A549 (cell line): Measurements from ENCODE around the gene CUEDC2. TPM values are rescaled to one million over a fixed set of nuclear protein-coding genes. Genes with fewer than 3 reads are reported as not detected.

Experiments used
- ATAC-seq, 2 experiments: fragments of 200-7000 bp in 1 of 2; fragments of >200 bp in 1 of 2; cut with Nextera tagmentation in 1 of 2; cut with Tn5 transposase in 1 of 2; 3 replicates each; pipeline versions ENCODE4 v1.8.0 to v1.9.1; 2018 to 2020; ENCODE audit warnings: mild to moderate bottlenecking in 1 of 2, moderate library complexity in 1 of 2
- CTCF ChIA-PET: fragments of 300-600 bp; sonication (Branson Sonifier 250); formaldehyde crosslinking; extraction: SDS; loops from one replicate; lab custom pipeline; 2021; ENCODE audit warnings: antibody characterized with exemption, inconsistent platforms; lab: Yijun Ruan, JAX
- POLR2A ChIA-PET: fragments of 350-600 bp; formaldehyde crosslinking; extraction: SDS; loops from one replicate; lab custom pipeline; 2021; ENCODE audit warnings: antibody characterized with exemption, inconsistent platforms; lab: Yijun Ruan, JAX
- DNase-seq, 2 experiments: peaks; one replicate each; pipeline versions ENCODE4 v3.0.0 to v3.0.0-alpha.2; 2011 to 2016; ENCODE audit warnings: low read depth in 1 of 2, low spot score in 1 of 2
- FAIRE-seq: peaks from 2 replicates; lab custom pipeline; 2011; peaks lifted over from hg19 to GRCh38; lab: Jason Lieb, UNC
- H3K27ac ChIP-seq, 2 experiments: fragments of >200 bp; sonication (Bioruptor Twin); formaldehyde crosslinking; 3 replicates each; pipeline ENCODE4 v1.5.1; 2016 to 2017
- H3K4me1 ChIP-seq: fragments of >200 bp; sonication (Bioruptor Twin); formaldehyde crosslinking; 3 replicates; pipeline ENCODE4 v1.6.1; 2016
- H3K4me2 ChIP-seq: fragments of >200 bp; sonication (Bioruptor Twin); formaldehyde crosslinking; 3 replicates; pipeline ENCODE4 v1.6.1; 2016
- H3K4me3 ChIP-seq: fragments of >200 bp; sonication (Bioruptor Twin); formaldehyde crosslinking; 3 replicates; pipeline ENCODE4 v1.5.1; 2016
- H3K9me3 ChIP-seq: fragments of >200 bp; sonication (Bioruptor Twin); formaldehyde crosslinking; 3 replicates; pipeline ENCODE4 v1.6.1; 2016
- CEBPB ChIP-seq, 2 experiments: fragments of >200 bp in 1 of 2; sonication (Bioruptor Twin) in 1 of 2; formaldehyde crosslinking in 1 of 2; IDR thresholded peaks; 2 replicates each; pipeline ENCODE4 v1.6.1; 2012 to 2016
- CHD2 ChIP-seq: fragments of 150-350 bp; IDR thresholded peaks from 2 replicates; pipeline ENCODE4 v1.6.1; 2014; ENCODE audit warnings: low read length; ENCODE audit not compliant: partially characterized antibody
- CTCF ChIP-seq: fragments of >200 bp; sonication (Bioruptor Twin); formaldehyde crosslinking; IDR thresholded peaks from 3 replicates; pipeline ENCODE4 v1.5.1; 2016
- E2F6 ChIP-seq: IDR thresholded peaks from 2 replicates; pipeline ENCODE4 v1.6.1; 2012; ENCODE audit warnings: low read depth, borderline replicate concordance
- EHF ChIP-seq: fragments of 250-450 bp; sonication (Bioruptor Pico); IDR thresholded peaks from 2 replicates; pipeline ENCODE4 v1.5.0; 2020; ENCODE audit warnings: mild to moderate bottlenecking
- FOSL2 ChIP-seq, 2 experiments: fragments of 450-650 bp in 1 of 2; fragments of >200 bp in 1 of 2; sonication (Bioruptor Twin) in 1 of 2; formaldehyde crosslinking; IDR thresholded peaks; 2 replicates each; pipeline versions ENCODE4 v1.5.0 to v1.6.1; 2016 to 2020; ENCODE audit warnings: mild to moderate bottlenecking in 1 of 2, moderate library complexity in 1 of 2
- GATA3 ChIP-seq: IDR thresholded peaks from 2 replicates; pipeline ENCODE4 v1.6.1; 2012; ENCODE audit warnings: borderline replicate concordance
- HOXB5 ChIP-seq: fragments of 250-450 bp; sonication (Bioruptor Pico); IDR thresholded peaks from 2 replicates; pipeline ENCODE4 v1.5.0; 2020; ENCODE audit warnings: mild to moderate bottlenecking, moderate library complexity
- JUN ChIP-seq, 2 experiments: fragments of >200 bp; sonication (Bioruptor Twin); formaldehyde crosslinking; IDR thresholded peaks; 2 replicates in 1 of 2; 3 replicates in 1 of 2; pipeline ENCODE4 v1.6.1; 2016 to 2017
- JUNB ChIP-seq: fragments of >200 bp; sonication (Bioruptor Twin); formaldehyde crosslinking; IDR thresholded peaks from 2 replicates; pipeline ENCODE4 v1.6.1; 2016
- MAZ ChIP-seq: fragments of 150-350 bp; IDR thresholded peaks from 2 replicates; pipeline ENCODE4 v1.6.1; 2014; ENCODE audit warnings: antibody characterized with exemption, low read depth, low read length, borderline replicate concordance
- MYC ChIP-seq: IDR thresholded peaks from 2 replicates; pipeline ENCODE4 v1.6.1; 2012; ENCODE audit warnings: mild to moderate bottlenecking, inconsistent platforms, low read length, improper control_type of control experiment, borderline replicate concordance
- NPAS2 ChIP-seq: fragments of 250-450 bp; sonication (Bioruptor Pico); IDR thresholded peaks from 2 replicates; pipeline ENCODE4 v1.8.0; 2022; ENCODE audit warnings: mild to moderate bottlenecking, moderate library complexity, borderline replicate concordance
- PHF8 ChIP-seq: fragments of 200-600 bp; sonication (generic); IDR thresholded peaks from 2 replicates; pipeline ENCODE4 v1.6.1; 2016; ENCODE audit warnings: low read depth, mild to moderate bottlenecking, antibody characterized with exemption, moderate library complexity, borderline replicate concordance
- RAD21 ChIP-seq, 2 experiments: fragments of >200 bp in 1 of 2; sonication (Bioruptor Twin) in 1 of 2; formaldehyde crosslinking in 1 of 2; IDR thresholded peaks in 1 of 2; conservative IDR thresholded peaks in 1 of 2; 2 replicates in 1 of 2; 3 replicates in 1 of 2; pipeline ENCODE4 v1.6.1; 2012 to 2018; ENCODE audit warnings: inconsistent platforms in 1 of 2
- RARB ChIP-seq: fragments of 250-450 bp; sonication (Bioruptor Pico); IDR thresholded peaks from 2 replicates; pipeline ENCODE4 v1.8.0; 2021; ENCODE audit warnings: mild to moderate bottlenecking, moderate library complexity
- RFX5 ChIP-seq: fragments of 450-650 bp; IDR thresholded peaks from 2 replicates; pipeline ENCODE4 v1.7.1; 2014; ENCODE audit warnings: antibody characterized with exemption, mild to moderate bottlenecking, moderate library complexity
- SMC3 ChIP-seq: fragments of >200 bp; sonication (Bioruptor Twin); formaldehyde crosslinking; IDR thresholded peaks from 3 replicates; pipeline ENCODE4 v1.6.1; 2018; ENCODE audit warnings: inconsistent platforms
- ZSCAN20 ChIP-seq: fragments of 250-450 bp; sonication (Bioruptor Pico); IDR thresholded peaks from 2 replicates; pipeline ENCODE4 v1.8.0; 2022; ENCODE audit warnings: mild to moderate bottlenecking, moderate library complexity
- WGBS: methylation state at CpG from one replicate; pipeline ENCODE4 v1.1.6; 2017; ENCODE audit errors: missing lambda C conversion rate; 5-methylcytosine and 5-hydroxymethylcytosine counted together
- polyA plus RNA-seq, 4 experiments: library from polyadenylated mRNA; depleted of rRNA in 3 of 4; stranded (reverse); fragments of >200 nt; fragmentation: RNase III in 1 of 4; extraction: RNeasy Plus Mini Kit Qiagen cat#74134 plus additional on column Dnase treatment in 1 of 4; gene quantifications; 2 replicates in 3 of 4; 3 replicates in 1 of 4; pipeline ENCODE4 v1.2.3, GENCODE V29; 2011 to 2017
- TF ChIP-seq, protein P1 (sequence below): fragments of 250-450 bp; sonication (Bioruptor Pico); IDR thresholded peaks from 2 replicates; pipeline ENCODE4 v1.5.0; 2020; ENCODE audit warnings: low read depth, mild to moderate bottlenecking, moderate library complexity
- TF ChIP-seq, protein P2 (sequence below): fragments of >200 bp; sonication (Bioruptor Twin); formaldehyde crosslinking; IDR thresholded peaks from 3 replicates; pipeline ENCODE4 v1.6.1; 2016
- TF ChIP-seq, protein P3 (sequence below): fragments of >200 bp; sonication (Bioruptor Twin); formaldehyde crosslinking; IDR thresholded peaks from 2 replicates; pipeline ENCODE4 v1.6.1; 2016
- TF ChIP-seq, protein P4 (sequence below): IDR thresholded peaks from 2 replicates; pipeline ENCODE4 v1.6.1; 2012
- TF ChIP-seq, protein P5 (sequence below): fragments of 200-600 bp; sonication (generic); IDR thresholded peaks from 2 replicates; pipeline ENCODE4 v1.6.1; 2016; ENCODE audit warnings: antibody characterized with exemption, mild to moderate bottlenecking, moderate library complexity
- TF ChIP-seq, protein P6 (sequence below): IDR thresholded peaks from 2 replicates; pipeline ENCODE4 v1.6.1; 2012

The CUEDC2 gene
- polyA plus RNA-seq, 2 of the 4 experiments (the other 2 are of a cell fraction) = 43.7 to 67.4 TPM

DNA sequence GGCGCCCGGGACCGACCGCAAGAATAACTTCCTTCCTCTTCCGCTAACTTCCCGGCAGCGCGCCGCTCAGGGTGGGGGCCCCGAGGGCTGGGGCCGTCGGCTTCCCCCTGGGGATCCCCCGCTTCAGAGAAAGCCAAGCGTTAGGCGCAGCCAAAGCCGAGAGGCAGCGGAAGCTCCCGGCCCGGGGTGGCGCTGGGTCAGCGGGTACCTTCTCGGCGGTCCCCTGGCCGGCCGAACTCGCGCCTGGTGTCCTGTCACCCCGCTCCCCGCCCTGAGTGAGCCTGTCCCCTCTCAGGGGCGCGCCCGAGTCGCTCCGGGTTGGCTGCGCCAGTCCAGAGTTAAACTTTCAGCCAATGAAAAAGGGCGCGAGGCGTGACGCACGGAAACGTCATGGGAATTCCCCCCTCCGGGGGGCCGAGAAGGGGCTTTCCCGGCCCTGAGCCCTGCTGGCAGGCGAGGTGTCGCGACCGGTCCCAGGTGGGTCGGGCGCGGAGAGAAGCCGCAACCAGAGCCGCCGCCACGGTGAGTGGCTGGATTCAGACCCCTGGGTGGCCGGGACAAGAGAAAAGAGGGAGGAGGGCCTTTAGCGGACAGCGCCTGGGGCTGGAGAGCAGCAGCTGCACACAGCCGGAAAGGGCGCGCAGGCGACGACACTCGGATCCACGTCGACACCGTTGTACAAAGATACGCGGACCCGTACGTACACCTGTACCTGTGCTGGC lies 38.1 kb downstream of the CUEDC2 start:
- Histone ChIP-seq H3K9me3 (no peaks in the 10 kb centered on the region), H3K4me1 (peaks cover 22% of the 10 kb centered on the region; the same call in 2 of the 3 replicates), H3K27ac (peak overlapping the region; percentile 68 to 91), H3K4me3 (peak overlapping the region; percentile 56)
- under 1% methylated on average over 21 of the region's 71 CpGs for WGBS
- CTCF ChIA-PET = interaction anchor here (0.6 to 16.2 kb wide), 35 partner anchors 11 to 259 kb away, joined by 3 to 450 read pairs (median 4); partner anchors contain the start of genes C10orf95, CUEDC2, ELOVL3 and FBXL15
- no peak for FAIRE-seq
- peak; percentile 95 to 98 for DNase-seq
- POLR2A ChIA-PET = interaction anchor here (0.5 to 2.0 kb wide), 3 partner anchors 13 to 162 kb away, joined by 3 to 10 read pairs (median 6); no protein-coding TSS in a partner anchor
- ATAC-seq = peak; percentile 82 to 90
- TF ChIP-seq MAZ = 0 out of 2 replicates have a peak, but pooled peaks have one; percentile 37
- TF ChIP-seq, protein P1, sequence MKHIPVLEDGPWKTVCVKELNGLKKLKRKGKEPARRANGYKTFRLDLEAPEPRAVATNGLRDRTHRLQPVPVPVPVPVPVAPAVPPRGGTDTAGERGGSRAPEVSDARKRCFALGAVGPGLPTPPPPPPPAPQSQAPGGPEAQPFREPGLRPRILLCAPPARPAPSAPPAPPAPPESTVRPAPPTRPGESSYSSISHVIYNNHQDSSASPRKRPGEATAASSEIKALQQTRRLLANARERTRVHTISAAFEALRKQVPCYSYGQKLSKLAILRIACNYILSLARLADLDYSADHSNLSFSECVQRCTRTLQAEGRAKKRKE (CRISPR knock-in tag) = peak; percentile 63; the same call in 1 of the 2 replicates
- TF ChIP-seq NPAS2 (CRISPR knock-in tag) = no peak
- TF ChIP-seq GATA3 = peak; percentile 75; the same call in 1 of the 2 replicates
- peak in 1 of 2 experiments; percentile 85; a peak in 4 of 5 replicates for TF ChIP-seq RAD21 (conservative IDR thresholded peaks at IDR 0.05 in 1 of 2, IDR thresholded peaks at IDR 0.05 in 1 of 2)
- TF ChIP-seq EHF (CRISPR knock-in tag) = no peak
- peak; percentile 96 for TF ChIP-seq CTCF
- peak in 1 of 2 experiments; percentile 69; a peak in 2 of 5 replicates for TF ChIP-seq JUN (IDR thresholded peaks at IDR 0.05)
- TF ChIP-seq ZSCAN20 (CRISPR knock-in tag) = no peak
- peak; percentile 93 for TF ChIP-seq SMC3
- no peak for TF ChIP-seq JUNB
- TF ChIP-seq, protein P2, sequence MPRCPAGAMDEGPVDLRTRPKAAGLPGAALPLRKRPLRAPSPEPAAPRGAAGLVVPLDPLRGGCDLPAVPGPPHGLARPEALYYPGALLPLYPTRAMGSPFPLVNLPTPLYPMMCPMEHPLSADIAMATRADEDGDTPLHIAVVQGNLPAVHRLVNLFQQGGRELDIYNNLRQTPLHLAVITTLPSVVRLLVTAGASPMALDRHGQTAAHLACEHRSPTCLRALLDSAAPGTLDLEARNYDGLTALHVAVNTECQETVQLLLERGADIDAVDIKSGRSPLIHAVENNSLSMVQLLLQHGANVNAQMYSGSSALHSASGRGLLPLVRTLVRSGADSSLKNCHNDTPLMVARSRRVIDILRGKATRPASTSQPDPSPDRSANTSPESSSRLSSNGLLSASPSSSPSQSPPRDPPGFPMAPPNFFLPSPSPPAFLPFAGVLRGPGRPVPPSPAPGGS = peak; percentile 84; the same call in 1 of the 3 replicates
- TF ChIP-seq, protein P3, sequence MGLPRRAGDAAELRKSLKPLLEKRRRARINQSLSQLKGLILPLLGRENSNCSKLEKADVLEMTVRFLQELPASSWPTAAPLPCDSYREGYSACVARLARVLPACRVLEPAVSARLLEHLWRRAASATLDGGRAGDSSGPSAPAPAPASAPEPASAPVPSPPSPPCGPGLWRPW = no peak
- TF ChIP-seq RARB = peak; percentile 42; the same call in 1 of the 2 replicates
- TF ChIP-seq CEBPB (IDR thresholded peaks at IDR 0.05) = no peak
- peak; percentile 77 for TF ChIP-seq E2F6
- TF ChIP-seq, protein P4, sequence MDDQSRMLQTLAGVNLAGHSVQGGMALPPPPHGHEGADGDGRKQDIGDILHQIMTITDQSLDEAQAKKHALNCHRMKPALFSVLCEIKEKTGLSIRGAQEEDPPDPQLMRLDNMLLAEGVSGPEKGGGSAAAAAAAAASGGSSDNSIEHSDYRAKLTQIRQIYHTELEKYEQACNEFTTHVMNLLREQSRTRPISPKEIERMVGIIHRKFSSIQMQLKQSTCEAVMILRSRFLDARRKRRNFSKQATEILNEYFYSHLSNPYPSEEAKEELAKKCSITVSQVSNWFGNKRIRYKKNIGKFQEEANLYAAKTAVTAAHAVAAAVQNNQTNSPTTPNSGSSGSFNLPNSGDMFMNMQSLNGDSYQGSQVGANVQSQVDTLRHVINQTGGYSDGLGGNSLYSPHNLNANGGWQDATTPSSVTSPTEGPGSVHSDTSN = peak; percentile 82
- TF ChIP-seq, protein P5, sequence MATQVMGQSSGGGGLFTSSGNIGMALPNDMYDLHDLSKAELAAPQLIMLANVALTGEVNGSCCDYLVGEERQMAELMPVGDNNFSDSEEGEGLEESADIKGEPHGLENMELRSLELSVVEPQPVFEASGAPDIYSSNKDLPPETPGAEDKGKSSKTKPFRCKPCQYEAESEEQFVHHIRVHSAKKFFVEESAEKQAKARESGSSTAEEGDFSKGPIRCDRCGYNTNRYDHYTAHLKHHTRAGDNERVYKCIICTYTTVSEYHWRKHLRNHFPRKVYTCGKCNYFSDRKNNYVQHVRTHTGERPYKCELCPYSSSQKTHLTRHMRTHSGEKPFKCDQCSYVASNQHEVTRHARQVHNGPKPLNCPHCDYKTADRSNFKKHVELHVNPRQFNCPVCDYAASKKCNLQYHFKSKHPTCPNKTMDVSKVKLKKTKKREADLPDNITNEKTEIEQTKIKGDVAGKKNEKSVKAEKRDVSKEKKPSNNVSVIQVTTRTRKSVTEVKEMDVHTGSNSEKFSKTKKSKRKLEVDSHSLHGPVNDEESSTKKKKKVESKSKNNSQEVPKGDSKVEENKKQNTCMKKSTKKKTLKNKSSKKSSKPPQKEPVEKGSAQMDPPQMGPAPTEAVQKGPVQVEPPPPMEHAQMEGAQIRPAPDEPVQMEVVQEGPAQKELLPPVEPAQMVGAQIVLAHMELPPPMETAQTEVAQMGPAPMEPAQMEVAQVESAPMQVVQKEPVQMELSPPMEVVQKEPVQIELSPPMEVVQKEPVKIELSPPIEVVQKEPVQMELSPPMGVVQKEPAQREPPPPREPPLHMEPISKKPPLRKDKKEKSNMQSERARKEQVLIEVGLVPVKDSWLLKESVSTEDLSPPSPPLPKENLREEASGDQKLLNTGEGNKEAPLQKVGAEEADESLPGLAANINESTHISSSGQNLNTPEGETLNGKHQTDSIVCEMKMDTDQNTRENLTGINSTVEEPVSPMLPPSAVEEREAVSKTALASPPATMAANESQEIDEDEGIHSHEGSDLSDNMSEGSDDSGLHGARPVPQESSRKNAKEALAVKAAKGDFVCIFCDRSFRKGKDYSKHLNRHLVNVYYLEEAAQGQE = peak; percentile 15; the same call in 1 of the 2 replicates
- TF ChIP-seq FOSL2 (IDR thresholded peaks at IDR 0.05) = no peak
- TF ChIP-seq FOSL2 (CRISPR knock-in tag; IDR thresholded peaks at IDR 0.05) = peak; percentile 54; the same call in 1 of the 2 replicates
- peak; percentile 16; the same call in 1 of the 2 replicates for TF ChIP-seq HOXB5
- TF ChIP-seq, protein P6, sequence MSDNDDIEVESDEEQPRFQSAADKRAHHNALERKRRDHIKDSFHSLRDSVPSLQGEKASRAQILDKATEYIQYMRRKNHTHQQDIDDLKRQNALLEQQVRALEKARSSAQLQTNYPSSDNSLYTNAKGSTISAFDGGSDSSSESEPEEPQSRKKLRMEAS = peak; percentile 50; the same call in 1 of the 2 replicates
- TF ChIP-seq MYC = peak; percentile 9; the same call in 1 of the 2 replicates
- TF ChIP-seq RFX5 = peak; percentile 74
- peak; percentile 91 for TF ChIP-seq PHF8
- no peak for TF ChIP-seq CHD2
- TF ChIP-seq, all 56 proteins: peak for 18
- peak overlapping the region; percentile 98 for H3K4me2 ChIP-seq
